IMR-90 (cell line): Measurements from ENCODE around the gene SYNGR1.

Experiments
- POLR2A ChIP-seq: IDR thresholded peaks from 2 replicates; pipeline ENCODE4 v1.6.1; 2012; ENCODE audit warnings: mild to moderate bottlenecking, low read depth, low read length
- RFX5 ChIP-seq: IDR thresholded peaks from 2 replicates; pipeline ENCODE4 v1.8.0; 2012; ENCODE audit warnings: low read depth, mild to moderate bottlenecking, low read length, moderate library complexity

- TF ChIP-seq POLR2A = 0 out of 2 replicates have a peak, but pooled peaks have one; percentile 27
- no peak for TF ChIP-seq RFX5
Observed at GRCh38 chr22:39306456-39307361, 43.1 kb upstream of the SYNGR1 start.
